IPS DF 4.7 (cell line): ENCODE measurements around the gene IGF2R.
"Not testable (repeated sequence)": the region's sequence is repeated elsewhere in the genome, so short reads cannot be mapped to it uniquely, and the experiment has no call there.

Experiments
- DNase-seq: peaks from one replicate; pipeline ENCODE4 v3.0.0-alpha.2; 2013; ENCODE audit warnings: low spot score; ENCODE audit errors: extremely low read depth

The IGF2R gene

DNA sequence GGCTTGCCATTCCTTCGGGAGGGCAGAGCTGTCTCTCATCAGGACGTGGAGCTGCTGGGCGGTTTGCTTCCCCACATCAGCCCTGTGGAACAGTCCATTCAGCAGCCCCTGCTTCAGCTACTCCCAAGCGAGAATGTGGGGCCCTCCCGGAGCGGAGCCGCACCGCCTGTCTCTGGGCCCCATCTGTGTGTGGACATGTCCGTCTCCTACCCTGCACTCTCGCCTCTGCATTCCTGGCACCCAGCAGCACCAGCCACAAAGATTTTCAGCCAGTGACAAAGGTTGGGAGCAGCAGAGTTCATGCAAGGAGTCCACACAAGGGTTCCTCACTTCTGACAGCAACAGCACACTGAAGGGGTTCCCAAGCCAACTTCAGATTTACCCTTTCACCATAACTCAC lies 123.7 kb downstream of the IGF2R start:
- DNase-seq: no peak

DNA sequence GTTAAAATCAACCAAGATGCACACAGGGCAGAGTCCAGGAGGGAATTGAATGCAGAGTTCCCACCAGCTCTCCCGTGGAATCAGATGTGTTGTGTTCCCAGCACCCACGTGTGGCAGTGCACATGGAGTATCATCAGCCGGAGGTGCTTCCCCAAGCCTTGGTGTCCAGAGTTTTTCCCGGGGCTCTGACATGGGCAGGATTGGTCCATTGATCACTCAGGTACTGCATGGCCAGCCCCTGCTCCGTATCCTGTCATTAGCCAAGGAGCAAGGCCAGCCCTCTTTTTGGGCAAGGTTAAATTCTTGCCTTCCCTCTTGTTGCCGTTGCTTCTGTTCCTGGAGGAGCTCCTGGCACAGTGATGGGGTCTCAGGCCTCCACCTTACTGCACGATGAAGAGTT lies 124.2 kb downstream of the IGF2R start:
- no peak for DNase-seq

DNA sequence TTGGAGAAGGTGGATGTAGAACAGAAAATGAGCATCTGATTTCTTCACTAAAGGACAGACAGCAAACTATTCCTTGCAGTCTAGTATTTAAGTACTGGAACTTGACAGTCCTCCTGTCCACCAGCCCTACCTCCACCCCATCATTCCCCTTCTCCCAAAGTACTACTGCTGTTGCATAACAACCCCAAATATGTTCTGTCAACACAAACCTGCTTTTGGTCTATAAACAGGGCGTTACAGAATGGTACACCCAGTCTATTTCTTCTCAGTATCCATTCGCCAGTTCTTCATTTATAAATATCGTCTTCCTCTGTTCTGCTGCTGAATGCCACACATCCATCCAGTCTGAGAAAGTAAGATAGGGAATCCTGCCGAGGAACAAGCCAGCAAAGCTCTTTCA lies 125.1 kb downstream of the IGF2R start:
- no peak for DNase-seq

DNA sequence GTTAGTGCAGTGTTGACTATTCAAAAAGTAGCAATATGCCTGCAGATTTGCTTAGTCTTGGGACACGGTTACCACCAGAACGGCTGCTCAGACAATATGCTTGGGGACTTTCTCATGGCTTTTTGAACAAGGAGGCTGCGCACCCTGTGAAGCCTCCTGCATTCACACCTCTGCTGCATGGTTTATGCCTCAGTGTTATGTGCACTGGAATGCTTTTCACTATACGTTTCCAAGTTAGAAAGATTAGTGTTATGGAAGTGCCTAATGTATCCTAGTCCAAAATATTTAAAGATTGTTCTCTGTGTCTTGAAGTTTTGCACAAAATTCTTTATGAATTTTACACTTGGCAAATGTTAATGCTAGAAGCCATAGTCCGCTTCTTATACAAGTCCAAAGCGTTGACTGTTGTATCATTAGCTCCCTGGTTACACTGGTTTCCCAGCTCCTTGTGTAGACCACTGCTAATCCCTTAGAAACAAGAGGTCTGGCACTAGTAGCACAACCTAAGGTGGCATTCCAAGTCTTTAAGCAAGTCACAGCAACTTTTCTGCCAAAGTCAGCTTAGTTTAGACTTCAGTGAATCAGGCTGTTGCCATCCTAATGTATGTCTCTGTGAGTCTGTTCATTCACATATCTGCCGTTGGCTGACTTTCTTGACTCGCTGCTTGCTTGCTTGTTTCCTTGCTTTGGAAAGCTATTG lies 126.4 kb downstream of the IGF2R start:
- no peak for DNase-seq

DNA sequence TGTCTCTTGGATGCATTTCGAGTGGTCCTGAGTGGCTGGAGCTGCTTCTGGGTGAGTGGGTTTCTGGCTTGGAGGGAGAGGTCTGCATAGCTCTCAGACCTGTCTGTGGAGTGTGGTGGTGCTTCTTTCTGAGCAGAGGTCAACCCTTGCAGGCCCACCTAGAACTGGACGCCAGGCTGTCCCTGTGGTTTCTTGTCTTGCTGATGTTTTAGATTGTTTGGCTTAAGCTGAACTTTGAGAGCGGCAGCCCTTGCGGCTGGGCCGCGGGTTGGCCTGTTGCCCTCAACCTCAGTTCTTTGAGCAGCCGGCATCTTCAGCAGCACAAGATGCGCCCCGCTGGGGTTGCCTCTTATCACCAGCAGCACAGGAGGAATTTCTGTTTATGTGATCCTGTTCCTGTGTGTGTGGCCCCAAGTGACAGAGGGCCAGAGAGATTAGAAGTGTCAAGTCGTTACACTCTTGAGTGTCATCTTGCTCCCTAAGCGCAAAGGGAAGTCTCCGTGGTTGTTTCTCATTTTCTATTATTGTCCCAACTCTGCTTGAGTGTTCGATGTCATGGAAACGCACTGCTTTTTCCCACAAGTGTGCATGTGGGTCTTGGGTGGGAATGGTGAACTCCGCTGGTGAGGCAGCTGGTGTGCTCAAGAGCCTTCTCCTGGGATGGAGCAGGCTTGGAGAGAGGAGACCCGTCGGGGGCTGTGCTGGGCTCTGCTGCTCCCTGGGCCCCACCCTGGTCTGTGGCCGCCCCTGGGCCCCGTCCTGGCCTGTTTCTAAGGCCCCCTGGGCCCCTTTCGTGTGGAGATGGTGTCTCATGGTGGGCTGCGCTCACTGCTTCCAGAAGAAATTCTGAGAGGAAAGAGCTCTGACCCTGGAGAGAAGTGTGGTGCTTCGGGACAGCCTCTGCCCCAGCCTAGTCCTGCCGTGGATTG lies 132.7 kb downstream of the IGF2R start:
- no peak for DNase-seq

DNA sequence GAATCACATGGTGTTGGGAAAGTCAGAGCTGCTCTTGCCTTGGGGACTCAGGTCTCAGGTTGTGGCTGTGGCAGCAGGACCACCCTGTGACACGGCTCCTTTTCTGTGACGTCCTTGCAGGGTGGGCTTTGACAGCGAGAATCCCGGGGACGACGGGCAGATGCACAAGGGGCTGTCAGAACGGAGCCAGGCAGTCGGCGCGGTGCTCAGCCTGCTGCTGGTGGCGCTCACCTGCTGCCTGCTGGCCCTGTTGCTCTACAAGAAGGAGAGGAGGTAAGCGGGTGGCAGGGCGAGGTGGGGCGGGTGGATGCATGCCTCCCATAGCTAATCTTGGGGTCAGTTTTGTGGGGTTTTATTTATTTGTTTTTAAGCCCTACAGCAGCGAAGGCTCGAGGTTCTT lies 133.5 kb downstream of the IGF2R start:
- DNase-seq: no peak

DNA sequence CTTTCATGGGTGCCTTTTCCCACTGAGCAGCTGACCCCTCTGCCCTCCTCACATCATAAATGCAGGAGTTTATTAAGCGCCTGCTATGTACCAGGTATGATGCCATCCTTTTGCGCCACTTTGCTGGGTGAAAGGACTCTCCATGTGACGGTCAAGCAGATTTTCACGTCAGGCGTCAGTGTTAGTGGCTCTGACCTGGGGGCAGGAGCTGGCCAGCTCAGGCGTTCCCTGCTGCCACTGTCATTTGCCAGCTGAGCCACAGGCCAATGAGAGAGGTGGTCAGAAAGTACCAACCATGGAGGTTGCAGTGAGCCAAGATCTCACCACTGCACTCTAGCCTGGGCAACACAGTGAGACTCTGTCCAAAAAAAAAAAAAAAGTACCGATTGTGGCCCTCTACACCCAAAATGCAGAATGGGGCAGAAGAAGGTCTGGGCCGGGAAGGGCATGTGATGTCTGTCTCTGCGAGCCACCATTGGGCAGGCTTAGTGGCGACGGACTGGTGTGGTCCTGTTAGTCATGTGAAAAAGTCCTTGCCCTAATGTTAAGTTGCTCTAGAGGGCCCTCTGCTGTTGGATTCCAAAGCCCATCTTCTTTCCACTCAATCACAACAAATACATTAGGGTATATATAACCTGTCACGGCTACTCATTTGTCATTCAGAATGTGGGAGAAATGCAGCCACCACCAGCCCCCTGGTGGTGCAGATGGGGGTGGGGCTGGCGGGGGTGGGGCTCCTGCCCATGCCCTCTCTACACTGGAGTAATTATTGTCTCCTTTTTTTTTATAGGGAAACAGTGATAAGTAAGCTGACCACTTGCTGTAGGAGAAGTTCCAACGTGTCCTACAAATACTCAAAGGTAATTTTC lies 134.3 kb downstream of the IGF2R start:
- DNase-seq: peak; percentile 46

DNA sequence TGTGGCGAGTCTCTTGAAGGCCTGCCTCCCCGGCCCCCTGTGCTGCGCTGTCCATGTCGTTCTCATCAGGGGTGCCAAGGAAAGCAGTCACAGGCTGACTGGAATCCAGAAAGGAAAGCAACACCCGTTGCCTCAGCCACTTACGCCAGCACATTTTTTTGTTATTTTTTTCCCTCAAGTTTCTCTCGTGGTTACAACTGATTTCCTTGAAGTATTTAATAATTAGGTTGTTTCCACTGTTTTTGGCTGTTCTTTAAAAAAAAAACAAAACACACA lies 134.9 kb downstream of the IGF2R start:
- no peak for DNase-seq

DNA sequence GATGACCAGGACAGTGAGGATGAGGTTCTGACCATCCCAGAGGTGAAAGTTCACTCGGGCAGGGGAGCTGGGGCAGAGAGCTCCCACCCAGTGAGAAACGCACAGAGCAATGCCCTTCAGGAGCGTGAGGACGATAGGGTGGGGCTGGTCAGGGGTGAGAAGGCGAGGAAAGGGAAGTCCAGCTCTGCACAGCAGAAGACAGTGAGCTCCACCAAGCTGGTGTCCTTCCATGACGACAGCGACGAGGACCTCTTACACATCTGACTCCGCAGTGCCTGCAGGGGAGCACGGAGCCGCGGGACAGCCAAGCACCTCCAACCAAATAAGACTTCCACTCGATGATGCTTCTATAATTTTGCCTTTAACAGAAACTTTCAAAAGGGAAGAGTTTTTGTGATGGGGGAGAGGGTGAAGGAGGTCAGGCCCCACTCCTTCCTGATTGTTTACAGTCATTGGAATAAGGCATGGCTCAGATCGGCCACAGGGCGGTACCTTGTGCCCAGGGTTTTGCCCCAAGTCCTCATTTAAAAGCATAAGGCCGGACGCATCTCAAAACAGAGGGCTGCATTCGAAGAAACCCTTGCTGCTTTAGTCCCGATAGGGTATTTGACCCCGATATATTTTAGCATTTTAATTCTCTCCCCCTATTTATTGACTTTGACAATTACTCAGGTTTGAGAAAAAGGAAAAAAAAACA lies 136.1 kb downstream of the IGF2R start:
- DNase-seq: no peak

DNA sequence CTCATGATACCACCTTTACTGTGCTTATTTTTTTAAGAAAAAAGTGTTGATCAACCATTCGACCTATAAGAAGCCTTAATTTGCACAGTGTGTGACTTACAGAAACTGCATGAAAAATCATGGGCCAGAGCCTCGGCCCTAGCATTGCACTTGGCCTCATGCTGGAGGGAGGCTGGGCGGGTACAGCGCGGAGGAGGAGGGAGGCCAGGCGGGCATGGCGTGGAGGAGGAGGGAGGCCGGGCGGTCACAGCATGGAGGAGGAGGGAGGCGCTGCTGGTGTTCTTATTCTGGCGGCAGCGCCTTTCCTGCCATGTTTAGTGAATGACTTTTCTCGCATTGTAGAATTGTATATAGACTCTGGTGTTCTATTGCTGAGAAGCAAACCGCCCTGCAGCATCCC lies 137.1 kb downstream of the IGF2R start:
- no peak for DNase-seq

DNA sequence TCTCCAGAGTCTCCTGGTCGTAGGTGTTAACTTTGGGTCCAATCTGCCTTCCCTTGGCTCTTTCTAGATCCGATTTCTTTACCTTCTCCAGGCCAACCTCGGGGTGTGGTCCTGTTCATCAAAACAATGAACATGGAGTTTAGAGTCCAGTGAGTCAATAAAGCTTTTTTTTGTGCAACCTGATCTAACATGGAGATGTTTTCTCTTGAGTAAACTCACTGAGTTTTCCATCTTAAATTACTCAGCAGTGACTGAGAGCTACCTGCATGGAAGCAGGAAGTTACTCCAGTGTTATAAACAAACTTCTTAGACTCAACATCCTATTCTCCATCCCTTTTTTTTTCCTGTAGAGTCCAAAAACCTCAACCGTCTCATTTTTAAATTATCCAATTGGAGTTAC lies 137.8 kb downstream of the IGF2R start:
- DNase-seq: no peak

DNA sequence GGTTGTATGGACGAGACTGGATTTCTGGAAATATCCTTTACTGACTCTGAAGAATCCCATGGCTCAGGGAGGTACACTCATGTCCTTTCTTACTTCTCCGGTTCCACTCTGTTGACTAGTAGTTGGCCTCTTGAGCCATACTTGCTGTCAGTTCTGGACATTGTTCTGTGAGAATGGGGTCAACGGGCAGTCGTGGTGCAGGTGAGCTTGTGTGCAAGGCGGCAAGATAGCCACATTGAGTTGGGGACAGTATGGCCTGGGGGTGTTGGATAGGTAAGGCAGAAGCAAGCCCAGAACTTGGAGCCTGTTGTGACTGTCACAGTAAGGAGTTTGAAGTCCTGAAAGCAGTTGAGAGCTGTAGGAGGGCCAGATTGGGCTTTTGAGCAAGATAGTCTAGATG lies 139.2 kb downstream of the IGF2R start:
- DNase-seq: no peak

DNA sequence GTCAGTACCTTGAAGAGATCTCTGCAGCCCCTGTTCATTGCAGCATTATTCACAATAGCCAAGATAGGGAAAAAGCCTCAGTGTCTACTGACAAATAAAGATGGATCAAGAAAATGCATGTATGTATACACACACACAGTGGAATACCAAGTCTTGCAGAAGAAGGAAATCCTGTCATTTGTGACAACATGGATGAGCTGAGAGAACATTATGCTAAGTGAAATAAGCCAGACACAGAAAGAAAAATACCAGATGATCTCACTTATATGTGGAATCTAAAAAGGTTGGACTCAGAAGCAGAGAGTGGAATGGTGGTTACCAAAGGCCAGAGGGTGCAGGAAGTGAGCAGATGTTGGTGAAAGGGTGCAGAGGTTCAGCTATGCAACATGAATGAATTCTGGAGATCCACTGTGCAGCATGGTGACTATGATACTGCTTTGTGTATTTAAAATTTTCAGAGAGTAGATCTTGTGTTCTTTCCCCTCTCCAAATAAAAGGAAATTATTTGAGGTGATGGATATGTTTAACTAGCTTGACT lies 141.8 kb downstream of the IGF2R start:
- DNase-seq: no peak

DNA sequence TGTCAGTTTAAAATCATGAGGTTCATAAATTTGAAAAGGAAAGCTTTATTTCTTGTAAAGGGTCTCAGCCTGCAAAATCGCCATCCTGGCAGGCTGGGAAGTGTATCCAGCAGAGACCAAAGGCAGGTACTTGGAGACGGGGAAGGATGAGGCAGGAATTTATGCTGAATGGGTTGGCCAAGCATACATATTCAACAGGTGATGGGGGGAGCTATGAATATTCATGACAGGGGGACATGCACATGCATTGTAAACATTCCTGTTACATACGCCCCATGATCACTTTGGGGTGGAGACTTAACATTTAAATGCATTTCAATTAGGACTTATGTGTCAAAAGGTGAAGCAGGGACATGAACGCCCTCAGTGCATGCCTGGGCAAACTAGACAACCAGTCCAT lies 142.9 kb downstream of the IGF2R start:
- DNase-seq: peak; percentile 38

DNA sequence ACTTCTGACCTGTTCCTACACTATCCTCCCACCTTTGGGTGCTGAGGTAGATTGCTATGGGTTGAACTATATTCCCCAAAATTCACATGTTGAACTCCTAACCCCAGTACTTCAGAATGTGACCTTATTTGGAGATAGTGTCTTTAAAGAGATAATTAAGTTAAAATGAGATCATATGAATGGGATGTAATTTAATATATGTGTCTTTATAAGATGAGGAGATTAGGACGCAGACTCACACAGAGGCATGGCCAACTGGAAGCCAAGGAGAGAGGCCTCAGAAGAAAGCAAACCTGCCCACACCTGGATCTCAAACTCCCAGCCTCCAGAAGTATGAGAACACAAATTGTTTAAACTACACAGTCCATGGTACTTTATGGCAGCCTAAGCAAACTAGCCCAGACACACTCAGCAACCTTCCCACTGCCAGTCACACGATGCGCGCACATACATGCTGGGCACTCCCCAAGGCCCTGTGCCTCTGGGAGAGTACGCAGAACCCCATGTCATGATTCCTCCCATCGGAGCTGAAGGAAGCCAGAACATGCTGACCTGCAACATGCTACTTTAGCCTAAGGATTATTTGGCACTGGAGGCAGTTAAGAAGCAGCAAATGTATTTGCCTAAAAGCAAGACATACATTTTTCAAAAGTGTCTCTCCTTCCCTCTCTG lies 143.9 kb downstream of the IGF2R start:
- DNase-seq: no peak

DNA sequence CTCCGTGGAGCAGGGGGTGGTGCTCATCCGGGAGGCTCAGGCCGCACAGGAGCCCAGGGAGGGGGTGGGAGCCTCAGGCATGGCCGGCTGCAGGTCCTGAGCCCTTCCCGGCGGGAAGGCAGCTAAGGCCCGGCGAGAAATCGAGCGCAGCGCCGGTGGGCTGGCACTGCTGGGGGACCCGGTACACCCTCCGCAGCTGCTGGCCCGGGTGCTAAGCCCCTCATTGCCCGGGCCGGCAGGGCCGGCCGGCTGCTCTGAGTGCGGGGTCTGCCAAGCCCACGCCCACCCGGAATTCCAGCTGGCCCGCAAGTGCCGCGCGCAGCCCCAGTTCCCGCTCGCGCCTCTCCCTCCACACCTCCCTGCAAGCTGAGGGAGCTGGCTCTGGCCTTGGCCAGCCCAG lies 145.7 kb downstream of the IGF2R start:
- not testable (repeated sequence) for DNase-seq

DNA sequence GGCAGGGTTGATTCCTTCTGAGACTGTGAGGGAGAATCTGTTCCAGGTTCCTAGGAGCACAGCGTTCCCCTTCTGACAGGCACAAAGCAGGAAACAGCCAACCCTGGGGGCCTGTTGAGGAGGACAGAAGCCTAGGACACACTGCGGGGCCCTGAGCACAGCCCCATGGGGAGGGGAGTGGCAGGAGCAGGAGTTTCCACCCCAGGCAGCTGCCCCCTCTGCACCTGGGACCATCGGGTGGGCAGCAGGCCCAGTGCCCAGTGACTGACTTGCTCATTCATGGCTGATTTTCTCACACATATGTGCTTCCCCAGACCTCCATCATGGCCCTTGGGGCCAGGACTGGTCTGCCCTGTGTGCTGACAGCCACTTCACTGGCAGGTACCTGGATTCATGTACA lies 146.5 kb downstream of the IGF2R start:
- DNase-seq: no peak

DNA sequence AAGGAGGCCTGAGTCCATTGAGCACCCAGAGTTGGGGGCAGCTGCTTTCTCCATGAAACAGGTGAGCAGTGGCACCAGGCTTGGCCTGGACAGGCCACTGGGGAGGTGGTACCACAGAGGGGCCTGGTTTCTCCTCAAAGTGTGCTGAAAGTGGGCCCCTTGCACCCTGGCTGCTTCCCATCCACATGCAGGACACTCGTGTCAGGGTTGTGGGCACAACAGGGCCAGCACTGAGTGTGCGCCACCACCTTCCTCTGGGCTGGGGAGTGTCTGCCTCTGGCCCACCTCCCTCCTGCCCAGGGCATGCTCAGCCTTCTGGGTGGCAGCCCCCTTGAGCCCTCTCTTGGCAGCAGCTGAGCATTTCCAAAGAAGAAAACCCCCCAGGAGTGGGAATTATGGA lies 147.5 kb downstream of the IGF2R start:
- no peak for DNase-seq

DNA sequence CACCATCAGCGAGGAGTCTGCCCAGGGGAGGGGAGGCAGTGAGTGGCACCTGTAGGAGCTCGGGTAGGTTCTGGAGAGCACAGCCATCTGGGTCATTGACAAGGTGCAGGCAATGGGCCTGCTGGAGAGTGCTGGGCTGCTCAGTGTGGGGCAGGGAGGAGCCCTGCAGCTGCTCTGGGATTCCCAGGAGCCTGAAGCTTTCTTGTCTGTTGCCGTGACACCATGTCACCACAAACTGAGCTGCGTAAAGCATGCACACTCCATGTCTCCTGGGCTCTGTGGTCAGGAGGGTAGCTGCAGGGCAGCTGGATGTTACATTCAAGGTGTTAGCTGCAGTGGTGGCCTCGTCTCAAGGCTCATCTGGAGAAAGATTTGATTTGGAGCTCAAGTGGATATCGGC lies 148.3 kb downstream of the IGF2R start:
- DNase-seq: no peak

DNA sequence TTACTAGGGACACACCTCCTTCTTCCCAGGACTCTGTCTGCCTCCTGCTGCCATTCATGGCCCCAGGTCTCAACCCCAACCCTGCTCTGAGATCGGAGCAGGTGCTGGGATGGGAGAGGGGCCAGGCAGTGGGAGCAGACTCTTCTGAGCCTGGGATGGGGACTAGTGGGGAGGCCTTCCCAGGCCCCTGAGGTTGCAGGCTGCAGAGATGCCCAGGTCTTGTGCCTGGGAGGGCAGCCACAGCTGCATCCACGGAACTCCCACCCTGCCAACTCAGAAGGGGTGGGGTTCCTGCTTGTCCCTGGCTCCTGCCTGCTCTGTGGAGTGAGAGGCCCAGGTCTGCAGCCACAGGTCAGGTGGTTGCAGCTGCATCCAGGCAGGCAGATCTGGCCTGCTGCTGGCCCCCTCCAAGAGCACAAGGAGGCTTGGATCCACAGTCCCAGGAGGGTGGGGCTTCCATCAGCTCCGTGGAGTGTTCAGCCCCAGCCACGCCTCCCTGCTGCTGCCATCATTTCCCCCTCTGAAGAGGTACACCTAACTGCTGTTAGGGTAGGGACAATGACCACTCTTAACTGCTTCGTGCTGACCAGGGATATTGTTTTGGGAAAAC lies 149.8 kb downstream of the IGF2R start:
- DNase-seq: no peak
